Gastroesophageal sphincter (tissue), 4 donors: ENCODE results near the gene SSX4. TPM values are rescaled to one million over a fixed set of nuclear protein-coding genes. Genes with fewer than 3 reads are reported as not detected.
"Not testable (repeated sequence)": the region's sequence is repeated elsewhere in the genome, so short reads cannot be mapped to it uniquely, and the experiment has no call there.

Experiments used
- ATAC-seq: fragments of 150-250 bp; one replicate; pipeline ENCODE4 v1.9.1; 2016; ENCODE audit warnings: mild to moderate bottlenecking, moderate library complexity
- H3K27ac ChIP-seq, 4 donors: fragments of 200-600 bp; sonication (generic) in 3 of 4; 1 replicate in 3 of 4; 2 replicates in 1 of 4; pipeline ENCODE4 v1.5.1; 2016 to 2019
- H3K27me3 ChIP-seq: fragments of 200-600 bp; sonication (generic); one replicate; pipeline ENCODE4 v1.5.1; 2019
- H3K36me3 ChIP-seq, 2 donors: fragments of 200-600 bp; sonication (generic); one replicate each; pipeline ENCODE4 v1.5.1; 2019; ENCODE audit warnings: control low read depth in 1 of 2
- H3K4me1 ChIP-seq, 3 donors: fragments of 200-600 bp; sonication (generic); 1 replicate in 2 of 3; 2 replicates in 1 of 3; pipeline ENCODE4 v1.5.1; 2016 to 2019; ENCODE audit warnings: control low read depth in 2 of 3
- H3K4me3 ChIP-seq, 2 donors: fragments of 200-600 bp; sonication (generic); one replicate each; pipeline ENCODE4 v1.5.1; 2019; ENCODE audit warnings: mild to moderate bottlenecking in 1 of 2, moderate library complexity in 1 of 2
- H3K9me3 ChIP-seq, 3 donors: fragments of 200-600 bp; sonication (generic); one replicate each; pipeline ENCODE4 v1.5.1; 2017 to 2019; ENCODE audit warnings: control low read depth in 2 of 3
- EP300 ChIP-seq: sonication (generic); formaldehyde crosslinking; IDR thresholded peaks from one replicate; pipeline ENCODE4 v1.6.1; 2017; ENCODE audit warnings: antibody characterized with exemption, mild to moderate bottlenecking
- POLR2AphosphoS5 ChIP-seq: sonication (generic); formaldehyde crosslinking; IDR thresholded peaks from one replicate; pipeline ENCODE4 v1.6.1; 2017; ENCODE audit warnings: antibody characterized with exemption
- WGBS, 2 donors: methylation state at CpG; one replicate each; pipeline ENCODE4 v1.1.5; 2018; ENCODE audit warnings: low coverage in 1 of 2; 5-methylcytosine and 5-hydroxymethylcytosine counted together
- total RNA-seq, 4 donors: library from RNA; depleted of rRNA; stranded (reverse); fragments of >200 nt; gene quantifications; one replicate each; pipeline ENCODE4 v1.1.0, GENCODE V29; 2016

Gene SSX4
- under 1 TPM in 1 of 4 donors, not detected in 3; 0.27 TPM for total RNA-seq

- not testable (repeated sequence) for H3K27ac ChIP-seq, ATAC-seq, H3K9me3 ChIP-seq, H3K27me3 ChIP-seq, H3K36me3 ChIP-seq, H3K4me3 ChIP-seq, H3K4me1 ChIP-seq
- no CpG with 5 or more reads among the region's 16 CpGs for WGBS, 2 donors
These were observed at the start of gene SSX4 for GRCh38 chrX:48383239-48383638. Gene SSX4 (plus strand): TSS chrX:48383539. CDS start chrX:48384054, 515 bp downstream.

- H3K36me3 ChIP-seq, H3K9me3 ChIP-seq, H3K4me3 ChIP-seq, H3K4me1 ChIP-seq, H3K27me3 ChIP-seq, H3K27ac ChIP-seq, ATAC-seq: not testable (repeated sequence)
- WGBS, 2 donors = 34 to 49% methylated on average over 4 to 5 of the region's 8 CpGs
These were observed 37.3 kb upstream of the SSX4 start for GRCh38 chrX:48346059-48346458.

GRCh38 chrX:48356315-48357094 lies 26.8 kb upstream of the SSX4 start, which contains the start of gene SSX3:
Gene SSX3 (minus strand): TSS chrX:48356703. CDS start chrX:48355249, 1,454 bp downstream.
- not testable (repeated sequence) for H3K4me1 ChIP-seq, H3K27me3 ChIP-seq, ATAC-seq, H3K27ac ChIP-seq, H3K9me3 ChIP-seq, H3K4me3 ChIP-seq, H3K36me3 ChIP-seq
- WGBS, 2 donors = 89 to 94% methylated on average over 12 to 13 of the region's 19 CpGs

- no peak for ATAC-seq
- Histone ChIP-seq H3K4me1 (no peaks in the 10 kb centered on the region), H3K36me3 (no peaks in the 10 kb centered on the region), H3K4me3 (no peak overlapping the region), H3K9me3 (no peaks in the 10 kb centered on the region), H3K27ac (no peak overlapping the region), H3K27me3 (no peaks in the 10 kb centered on the region)
- no peak for TF ChIP-seq POLR2AphosphoS5
- no peak for TF ChIP-seq EP300
- WGBS, 2 donors = 80 to 100% methylated on average over 1 to 6 of the region's 8 CpGs
These were observed 25.7 kb upstream of the SSX4 start for GRCh38 chrX:48357681-48358080.

- H3K9me3 ChIP-seq, H3K27ac ChIP-seq, H3K27me3 ChIP-seq, H3K36me3 ChIP-seq, H3K4me3 ChIP-seq, H3K4me1 ChIP-seq, ATAC-seq: not testable (repeated sequence)
- 51 to 60% methylated on average over 3 to 6 of the region's 6 CpGs for WGBS, 2 donors
These were observed 24.1 kb upstream of the SSX4 start for GRCh38 chrX:48359281-48359680.

GRCh38 chrX:48367717-48368408 lies 15.5 kb upstream of the SSX4 start:
- not testable (repeated sequence) for H3K36me3 ChIP-seq, H3K9me3 ChIP-seq, H3K4me3 ChIP-seq, H3K4me1 ChIP-seq, H3K27ac ChIP-seq, ATAC-seq, H3K27me3 ChIP-seq
- no CpG with 5 or more reads among the region's 12 CpGs for WGBS, 2 donors

- no CpG with 5 or more reads among the region's 8 CpGs for WGBS, 2 donors
- H3K36me3 ChIP-seq, H3K9me3 ChIP-seq, H3K27me3 ChIP-seq, H3K4me1 ChIP-seq, ATAC-seq, H3K4me3 ChIP-seq, H3K27ac ChIP-seq: not testable (repeated sequence)
These were observed 12.9 kb upstream of the SSX4 start for GRCh38 chrX:48370408-48370807.

GRCh38 chrX:48396931-48397330 lies 13.6 kb downstream of the SSX4 start:
- not testable (repeated sequence) for H3K9me3 ChIP-seq, H3K36me3 ChIP-seq, ATAC-seq, H3K4me3 ChIP-seq, H3K27me3 ChIP-seq, H3K4me1 ChIP-seq, H3K27ac ChIP-seq
- WGBS, 2 donors = no CpG with 5 or more reads among the region's 2 CpGs

- H3K4me3 ChIP-seq, H3K9me3 ChIP-seq, H3K27me3 ChIP-seq, ATAC-seq, H3K36me3 ChIP-seq, H3K27ac ChIP-seq, H3K4me1 ChIP-seq: not testable (repeated sequence)
- 50% methylated on average over 1 of the region's 1 CpG; no CpG with 5 or more reads in 1 of the 2 donors for WGBS, 2 donors
These were observed 14.5 kb downstream of the SSX4 start for GRCh38 chrX:48397825-48398224.

- not testable (repeated sequence) for H3K4me3 ChIP-seq, ATAC-seq, H3K27me3 ChIP-seq, H3K36me3 ChIP-seq, H3K4me1 ChIP-seq, H3K9me3 ChIP-seq, H3K27ac ChIP-seq
- no CpG with 5 or more reads among the region's 15 CpGs for WGBS, 2 donors
These were observed 28.5 kb downstream of the SSX4 start, which contains the start of gene SSX4B for GRCh38 chrX:48411860-48412259. Gene SSX4B (minus strand): TSS chrX:48411960. CDS start chrX:48411372, 588 bp downstream.

GRCh38 chrX:48427027-48427716 lies 43.8 kb downstream of the SSX4 start:
- H3K4me1 ChIP-seq, ATAC-seq, H3K9me3 ChIP-seq, H3K27ac ChIP-seq, H3K4me3 ChIP-seq, H3K36me3 ChIP-seq, H3K27me3 ChIP-seq: not testable (repeated sequence)
- no CpG with 5 or more reads among the region's 12 CpGs for WGBS, 2 donors

- not testable (repeated sequence) for H3K27me3 ChIP-seq, H3K4me1 ChIP-seq, H3K36me3 ChIP-seq, H3K27ac ChIP-seq, ATAC-seq, H3K4me3 ChIP-seq, H3K9me3 ChIP-seq
- WGBS, 2 donors = 28 to 67% methylated on average over 1 to 4 of the region's 5 CpGs
These were observed 46.3 kb downstream of the SSX4 start for GRCh38 chrX:48429606-48430005.

- not testable (repeated sequence) for H3K9me3 ChIP-seq, H3K36me3 ChIP-seq, H3K27me3 ChIP-seq, H3K27ac ChIP-seq, H3K4me3 ChIP-seq, ATAC-seq, H3K4me1 ChIP-seq
- 41 to 57% methylated on average over 3 to 4 of the region's 4 CpGs for WGBS, 2 donors
These were observed 46.8 kb downstream of the SSX4 start for GRCh38 chrX:48430166-48430565.
